Astrocyte of the cerebellum (primary cell): ENCODE data around the gene MRPS5.

ENCODE experiments used
- DNase-seq: peaks from one replicate; pipeline ENCODE4 v3.0.0-alpha.2; 2011; ENCODE audit warnings: low read depth
- H3K4me3 ChIP-seq: 2 replicates; pipeline ENCODE4 v1.5.1; 2011; ENCODE audit warnings: mild to moderate bottlenecking, low read depth, low read length, moderate library complexity
- in situ Hi-C: cut with HindIII; loops from 2 replicates; pipeline ENCODE4 v1.10.0; 2017; ENCODE audit warnings: low sequenced_read_pairs
- TF ChIP-seq, protein P1 (sequence below): IDR thresholded peaks from 2 replicates; pipeline ENCODE4 v1.5.1; 2012; ENCODE audit warnings: low read length, low read depth, moderate library complexity, mild to moderate bottlenecking; ENCODE audit errors: missing control alignments

Gene MRPS5

DNA sequence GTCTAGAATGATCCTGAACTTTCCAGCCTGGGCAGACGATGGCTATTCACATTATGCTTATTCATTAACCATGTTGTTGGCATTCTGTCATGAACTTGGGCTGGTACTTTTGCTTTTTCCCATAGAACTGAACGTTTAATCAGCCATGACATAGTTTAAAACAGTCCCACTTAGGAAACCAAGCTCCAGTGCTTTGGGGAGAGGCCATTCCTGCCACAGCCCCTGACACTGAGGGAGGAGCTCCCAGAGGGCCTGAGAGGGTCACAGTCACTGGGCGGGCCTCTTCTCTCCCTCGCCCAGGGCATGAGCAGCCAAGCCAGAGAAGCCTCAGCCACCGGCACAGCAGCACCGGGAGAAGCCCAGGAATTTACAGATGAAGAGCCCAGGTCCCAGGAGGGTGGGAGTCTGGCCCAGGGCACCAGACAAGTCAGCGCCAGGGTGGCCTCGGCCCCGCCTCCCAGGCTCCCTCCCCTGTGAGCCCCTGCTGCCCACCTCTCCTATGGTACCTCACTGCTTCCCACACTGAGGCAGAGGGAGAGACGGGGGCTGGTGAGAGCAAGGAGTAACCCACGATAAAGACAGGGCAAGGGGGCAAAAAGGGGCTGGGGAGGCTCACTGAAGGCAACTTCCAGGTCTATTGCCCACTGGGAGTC lies 62.5 kb downstream of the MRPS5 start:
- H3K4me3 ChIP-seq = no peak overlapping the region
- in situ Hi-C loops = no loop called here
- TF ChIP-seq, protein P1, sequence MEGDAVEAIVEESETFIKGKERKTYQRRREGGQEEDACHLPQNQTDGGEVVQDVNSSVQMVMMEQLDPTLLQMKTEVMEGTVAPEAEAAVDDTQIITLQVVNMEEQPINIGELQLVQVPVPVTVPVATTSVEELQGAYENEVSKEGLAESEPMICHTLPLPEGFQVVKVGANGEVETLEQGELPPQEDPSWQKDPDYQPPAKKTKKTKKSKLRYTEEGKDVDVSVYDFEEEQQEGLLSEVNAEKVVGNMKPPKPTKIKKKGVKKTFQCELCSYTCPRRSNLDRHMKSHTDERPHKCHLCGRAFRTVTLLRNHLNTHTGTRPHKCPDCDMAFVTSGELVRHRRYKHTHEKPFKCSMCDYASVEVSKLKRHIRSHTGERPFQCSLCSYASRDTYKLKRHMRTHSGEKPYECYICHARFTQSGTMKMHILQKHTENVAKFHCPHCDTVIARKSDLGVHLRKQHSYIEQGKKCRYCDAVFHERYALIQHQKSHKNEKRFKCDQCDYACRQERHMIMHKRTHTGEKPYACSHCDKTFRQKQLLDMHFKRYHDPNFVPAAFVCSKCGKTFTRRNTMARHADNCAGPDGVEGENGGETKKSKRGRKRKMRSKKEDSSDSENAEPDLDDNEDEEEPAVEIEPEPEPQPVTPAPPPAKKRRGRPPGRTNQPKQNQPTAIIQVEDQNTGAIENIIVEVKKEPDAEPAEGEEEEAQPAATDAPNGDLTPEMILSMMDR = no peak
- no peak for DNase-seq

DNA sequence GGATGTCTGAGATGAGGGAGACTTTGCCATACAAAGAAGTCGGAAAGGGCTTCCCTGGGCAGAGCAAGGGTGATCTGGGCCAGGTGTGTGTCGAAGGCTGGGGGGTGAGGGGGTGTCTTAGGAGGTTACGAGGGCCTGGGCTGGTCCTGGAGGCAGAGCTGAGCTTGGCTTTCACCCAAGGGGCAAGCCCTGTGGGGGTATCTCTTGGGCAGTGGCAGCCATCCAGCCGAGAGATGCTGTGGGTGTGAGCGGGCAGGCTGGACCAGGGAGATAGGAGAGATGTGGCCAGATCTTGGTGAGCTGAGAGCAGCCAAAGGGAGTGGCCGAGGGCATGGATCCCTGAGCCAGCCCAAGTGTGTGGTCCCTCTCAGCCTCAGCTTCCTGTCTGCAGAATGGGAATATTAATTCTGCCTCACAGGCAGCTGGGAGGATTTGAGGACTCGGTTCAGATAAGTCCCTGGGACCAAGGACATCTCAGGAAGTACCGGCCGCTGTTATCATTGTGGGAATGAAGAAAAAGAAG lies 63.1 kb downstream of the MRPS5 start:
- TF ChIP-seq, protein P1 = no peak
- DNase-seq = no peak
- in situ Hi-C loops = no loop called here
- H3K4me3 ChIP-seq = no peak overlapping the region

- TF ChIP-seq, protein P1 = no peak
- no peak for DNase-seq
- in situ Hi-C loops = no loop called here
- no peak overlapping the region for H3K4me3 ChIP-seq
Measured at GRCh38 chr2:95057535-95058370, 63.9 kb downstream of the MRPS5 start.

- no peak for DNase-seq
- H3K4me3 ChIP-seq = no peak overlapping the region
- TF ChIP-seq, protein P1 = no peak
- in situ Hi-C loops = no loop called here
Measured at GRCh38 chr2:95056461-95057459, 64.8 kb downstream of the MRPS5 start.

GRCh38 chr2:95056044-95056443 lies 65.6 kb downstream of the MRPS5 start:
- H3K4me3 ChIP-seq = no peak overlapping the region
- TF ChIP-seq, protein P1 = no peak
- no peak for DNase-seq
- in situ Hi-C loops = no loop called here

- TF ChIP-seq, protein P1 = no peak
- H3K4me3 ChIP-seq = no peak overlapping the region
- in situ Hi-C loops = no loop called here
- no peak for DNase-seq
Measured at GRCh38 chr2:95055262-95055661, 66.3 kb downstream of the MRPS5 start.
